Peyer's patch (tissue), 4 donors: ENCODE results near the gene SELENOP.

Experiments
- POLR2A ChIP-seq, 2 donors: fragments of 450-650 bp; IDR thresholded peaks; one replicate each; pipeline ENCODE4 v1.5.1; 2017; ENCODE audit warnings: antibody characterized with exemption in 2 of 2, mild to moderate bottlenecking in 2 of 2, moderate library complexity in 2 of 2
- TF ChIP-seq, protein P1 (sequence below), 6 experiments: fragments of 450-650 bp in 4 of 6; fragments of 200-600 bp in 2 of 6; sonication (generic) in 1 of 6; IDR thresholded peaks; one replicate each; pipeline ENCODE4 v1.5.1; 2017 to 2019; ENCODE audit warnings: antibody characterized with exemption in 6 of 6, mild to moderate bottlenecking in 3 of 6, moderate library complexity in 1 of 6

DNA sequence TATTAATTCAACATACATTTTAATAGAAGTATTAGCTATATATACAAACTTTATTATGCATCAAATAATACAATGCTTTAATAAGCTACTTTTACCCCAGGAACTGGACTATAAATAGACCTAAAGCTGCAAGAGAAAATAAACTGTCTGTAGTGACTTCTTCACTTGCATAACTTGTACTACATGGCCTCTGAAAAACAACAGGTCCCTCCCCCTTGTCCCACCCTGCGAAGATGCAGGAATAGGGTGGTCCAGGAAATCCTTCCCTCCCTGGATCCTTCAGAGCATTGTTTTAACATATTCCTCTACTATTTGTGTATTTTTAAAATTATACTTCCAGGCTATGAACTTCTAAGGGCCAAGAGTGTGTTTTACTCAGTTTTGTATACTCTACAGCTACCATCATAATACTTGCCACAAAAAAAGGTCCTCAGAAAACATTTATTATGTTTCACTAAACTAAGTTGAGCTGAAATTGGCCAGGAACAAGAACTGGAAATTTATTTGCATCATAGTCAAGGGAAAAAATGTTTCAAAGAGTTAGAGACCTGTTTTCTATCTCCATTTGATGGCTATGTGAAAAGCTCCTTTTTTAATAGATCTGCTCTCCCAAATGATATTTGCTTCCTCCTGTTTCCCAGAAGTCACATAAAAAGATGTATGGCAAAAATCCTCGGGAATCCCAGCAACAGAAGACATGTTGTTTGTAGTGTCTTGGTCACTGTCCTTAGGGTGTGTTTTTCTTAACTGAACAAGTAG is 15.2 kb upstream of the SELENOP start:
- TF ChIP-seq, protein P1, sequence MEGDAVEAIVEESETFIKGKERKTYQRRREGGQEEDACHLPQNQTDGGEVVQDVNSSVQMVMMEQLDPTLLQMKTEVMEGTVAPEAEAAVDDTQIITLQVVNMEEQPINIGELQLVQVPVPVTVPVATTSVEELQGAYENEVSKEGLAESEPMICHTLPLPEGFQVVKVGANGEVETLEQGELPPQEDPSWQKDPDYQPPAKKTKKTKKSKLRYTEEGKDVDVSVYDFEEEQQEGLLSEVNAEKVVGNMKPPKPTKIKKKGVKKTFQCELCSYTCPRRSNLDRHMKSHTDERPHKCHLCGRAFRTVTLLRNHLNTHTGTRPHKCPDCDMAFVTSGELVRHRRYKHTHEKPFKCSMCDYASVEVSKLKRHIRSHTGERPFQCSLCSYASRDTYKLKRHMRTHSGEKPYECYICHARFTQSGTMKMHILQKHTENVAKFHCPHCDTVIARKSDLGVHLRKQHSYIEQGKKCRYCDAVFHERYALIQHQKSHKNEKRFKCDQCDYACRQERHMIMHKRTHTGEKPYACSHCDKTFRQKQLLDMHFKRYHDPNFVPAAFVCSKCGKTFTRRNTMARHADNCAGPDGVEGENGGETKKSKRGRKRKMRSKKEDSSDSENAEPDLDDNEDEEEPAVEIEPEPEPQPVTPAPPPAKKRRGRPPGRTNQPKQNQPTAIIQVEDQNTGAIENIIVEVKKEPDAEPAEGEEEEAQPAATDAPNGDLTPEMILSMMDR (IDR thresholded peaks at IDR 0.05): no peak
- no peak for TF ChIP-seq POLR2A (IDR thresholded peaks at IDR 0.05)
